ENCODE data around the gene B3GAT3.

GRCh38 chr11:62575837-62576236, 45.9 kb downstream of the B3GAT3 start:
- TF ChIP-seq POLR2AphosphoS5 (IDR thresholded peaks at IDR 0.05; ENCODE audit: low read depth, low read length): no peak
- no peak for TF ChIP-seq TAF1 (IDR thresholded peaks at IDR 0.05; ENCODE audit: borderline replicate concordance, insufficient read depth, low read length)
- TF ChIP-seq, protein P1, sequence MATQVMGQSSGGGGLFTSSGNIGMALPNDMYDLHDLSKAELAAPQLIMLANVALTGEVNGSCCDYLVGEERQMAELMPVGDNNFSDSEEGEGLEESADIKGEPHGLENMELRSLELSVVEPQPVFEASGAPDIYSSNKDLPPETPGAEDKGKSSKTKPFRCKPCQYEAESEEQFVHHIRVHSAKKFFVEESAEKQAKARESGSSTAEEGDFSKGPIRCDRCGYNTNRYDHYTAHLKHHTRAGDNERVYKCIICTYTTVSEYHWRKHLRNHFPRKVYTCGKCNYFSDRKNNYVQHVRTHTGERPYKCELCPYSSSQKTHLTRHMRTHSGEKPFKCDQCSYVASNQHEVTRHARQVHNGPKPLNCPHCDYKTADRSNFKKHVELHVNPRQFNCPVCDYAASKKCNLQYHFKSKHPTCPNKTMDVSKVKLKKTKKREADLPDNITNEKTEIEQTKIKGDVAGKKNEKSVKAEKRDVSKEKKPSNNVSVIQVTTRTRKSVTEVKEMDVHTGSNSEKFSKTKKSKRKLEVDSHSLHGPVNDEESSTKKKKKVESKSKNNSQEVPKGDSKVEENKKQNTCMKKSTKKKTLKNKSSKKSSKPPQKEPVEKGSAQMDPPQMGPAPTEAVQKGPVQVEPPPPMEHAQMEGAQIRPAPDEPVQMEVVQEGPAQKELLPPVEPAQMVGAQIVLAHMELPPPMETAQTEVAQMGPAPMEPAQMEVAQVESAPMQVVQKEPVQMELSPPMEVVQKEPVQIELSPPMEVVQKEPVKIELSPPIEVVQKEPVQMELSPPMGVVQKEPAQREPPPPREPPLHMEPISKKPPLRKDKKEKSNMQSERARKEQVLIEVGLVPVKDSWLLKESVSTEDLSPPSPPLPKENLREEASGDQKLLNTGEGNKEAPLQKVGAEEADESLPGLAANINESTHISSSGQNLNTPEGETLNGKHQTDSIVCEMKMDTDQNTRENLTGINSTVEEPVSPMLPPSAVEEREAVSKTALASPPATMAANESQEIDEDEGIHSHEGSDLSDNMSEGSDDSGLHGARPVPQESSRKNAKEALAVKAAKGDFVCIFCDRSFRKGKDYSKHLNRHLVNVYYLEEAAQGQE (IDR thresholded peaks at IDR 0.05; ENCODE audit: insufficient read depth in 1 of 2, low read depth in 2 of 2, low read length in 2 of 2): no peak
- TF ChIP-seq SIN3A (IDR thresholded peaks at IDR 0.05; ENCODE audit: borderline replicate concordance, insufficient read depth, low read length): no peak
- TF ChIP-seq FOXP2 (optimal IDR thresholded peaks at IDR 0.05; ENCODE audit: borderline replicate concordance, extremely low read depth, extremely low read length, insufficient read depth): no peak
